Natural killer cell (primary cell): Measurements from ENCODE around the gene KIF3C. TPM values are rescaled to one million over a fixed set of nuclear protein-coding genes. Genes with fewer than 3 reads are reported as not detected.

ENCODE experiments used
- ATAC-seq, 3 donors: fragments of 150-1000 bp in 2 of 3; fragments of 200-7000 bp in 1 of 3; cut with Tn5 transposase; 1 replicate in 1 of 3; 2 replicates in 2 of 3; pipeline ENCODE4 v1.10.0; 2021; ENCODE audit warnings: mild to moderate bottlenecking in 2 of 3, moderate library complexity in 2 of 3
- DNase-seq, 2 donors: peaks; one replicate each; pipeline versions ENCODE4 v3.0.0 to v3.0.0-alpha.2; 2013 to 2021; ENCODE audit warnings: mixed read lengths in 1 of 2
- H3K27ac ChIP-seq: one replicate; pipeline ENCODE4 v1.5.1; 2013; ENCODE audit warnings: mild to moderate bottlenecking, low read length
- H3K27me3 ChIP-seq: one replicate; pipeline ENCODE4 v1.6.1; 2013; ENCODE audit warnings: low read length; ENCODE audit not compliant: control insufficient read depth, insufficient read depth
- H3K36me3 ChIP-seq: one replicate; pipeline ENCODE4 v1.6.1; 2013; ENCODE audit warnings: low read length; ENCODE audit not compliant: control insufficient read depth, insufficient read depth
- H3K4me1 ChIP-seq: one replicate; pipeline ENCODE4 v1.6.1; 2013; ENCODE audit warnings: low read length; ENCODE audit not compliant: control insufficient read depth, insufficient read depth
- H3K4me3 ChIP-seq: one replicate; pipeline ENCODE4 v1.5.1; 2013; ENCODE audit warnings: low read length
- H3K9me3 ChIP-seq: one replicate; pipeline ENCODE4 v1.6.1; 2013; ENCODE audit warnings: low read length; ENCODE audit not compliant: control insufficient read depth, insufficient read depth
- H3K27ac Mint-ChIP-seq, 2 donors: one replicate each; pipeline ENCODE4 v1.8.0; 2022; ENCODE audit warnings: mild to moderate bottlenecking in 2 of 2, mixed read lengths in 2 of 2, moderate library complexity in 1 of 2
- H3K27me3 Mint-ChIP-seq, 2 donors: one replicate each; pipeline ENCODE4 v1.8.0; 2022; ENCODE audit warnings: low read depth in 2 of 2, mixed read lengths in 2 of 2
- H3K36me3 Mint-ChIP-seq: one replicate; pipeline ENCODE4 v1.8.0; 2022; ENCODE audit warnings: mixed read lengths
- H3K4me1 Mint-ChIP-seq, 2 donors: one replicate each; pipeline ENCODE4 v1.8.0; 2022; ENCODE audit warnings: mixed read lengths in 2 of 2
- H3K4me3 Mint-ChIP-seq: one replicate; pipeline ENCODE4 v1.8.0; 2022; ENCODE audit warnings: mild to moderate bottlenecking, moderate library complexity, mixed read lengths
- H3K9me3 Mint-ChIP-seq, 2 donors: one replicate each; pipeline ENCODE4 v1.8.0; 2022; ENCODE audit warnings: mixed read lengths in 2 of 2
- CTCF ChIP-seq: fragments of 200-600 bp; IDR thresholded peaks from one replicate; pipeline ENCODE4 v1.8.0; 2022; ENCODE audit warnings: antibody characterized with exemption
- WGBS: methylation state at CpG from one replicate; pipeline ENCODE4 v1.1.7; 2013; ENCODE audit warnings: missing lambda C conversion rate; ENCODE audit not compliant: insufficient coverage; 5-methylcytosine and 5-hydroxymethylcytosine counted together
- intact Hi-C: fragments of 100-400 bp; cut with micrococcal nuclease; formaldehyde crosslinking; loops from one replicate; pipeline ENCODE4 v1.14.2; 2022
- total RNA-seq, 4 donors: library from RNA; stranded (reverse); fragments of 120-200 nt in 1 of 4; gene quantifications; one replicate each; pipeline versions ENCODE4 v1.2.3 to v1.2.4, GENCODE V29; 2013 to 2022

KIF3C gene
- total RNA-seq, 3 donors from 2014 or later (not counting 1 experiment from before 2014, with no cell fraction given): 4.4 to 6.8 (median 5.1) TPM

- Histone ChIP-seq H3K36me3 (no peaks in the 10 kb centered on the region), H3K27me3 (no peaks in the 10 kb centered on the region), H3K4me3 (no peak overlapping the region), H3K9me3 (no peaks in the 10 kb centered on the region), H3K4me1 (no peaks in the 10 kb centered on the region), H3K27ac (no peak overlapping the region)
- Mint-ChIP-seq H3K4me1 (no peaks in the 10 kb centered on the region), H3K4me3 (no peak overlapping the region), H3K27me3 (no peaks in the 10 kb centered on the region), H3K9me3 (no peaks in the 10 kb centered on the region), H3K27ac (no peak overlapping the region), H3K36me3 (no peaks in the 10 kb centered on the region)
- ATAC-seq (no peak), DNase-seq (no peak)
- 95% methylated on average over 6 of the region's 6 CpGs for WGBS
- no peak for TF ChIP-seq CTCF
- intact Hi-C loops: no loop called here
Measured at GRCh38 chr2:25938345-25938744, 44.0 kb downstream of the KIF3C start.

GRCh38 chr2:25936889-25937545, 45.3 kb downstream of the KIF3C start:
- WGBS: 87% methylated on average over 7 of the region's 7 CpGs
- no peaks in the 10 kb centered on the region for H3K27me3 ChIP-seq
- no peaks in the 10 kb centered on the region for H3K4me1 Mint-ChIP-seq
- intact Hi-C loops: no loop called here
- H3K4me3 Mint-ChIP-seq: no peak overlapping the region
- DNase-seq (no peak), ATAC-seq (no peak)
- no peak overlapping the region for H3K27ac Mint-ChIP-seq
- H3K9me3 ChIP-seq: no peaks in the 10 kb centered on the region
- no peak overlapping the region for H3K4me3 ChIP-seq
- no peaks in the 10 kb centered on the region for H3K4me1 ChIP-seq
- no peaks in the 10 kb centered on the region for H3K9me3 Mint-ChIP-seq
- no peak for TF ChIP-seq CTCF
- no peaks in the 10 kb centered on the region for H3K27me3 Mint-ChIP-seq
- H3K27ac ChIP-seq: no peak overlapping the region
- H3K36me3 Mint-ChIP-seq: no peaks in the 10 kb centered on the region
- no peaks in the 10 kb centered on the region for H3K36me3 ChIP-seq

GRCh38 chr2:25933622-25934021, 48.7 kb downstream of the KIF3C start:
- Mint-ChIP-seq H3K4me1 (no peaks in the 10 kb centered on the region), H3K9me3 (no peaks in the 10 kb centered on the region), H3K27me3 (no peaks in the 10 kb centered on the region), H3K27ac (no peak overlapping the region), H3K4me3 (no peak overlapping the region), H3K36me3 (no peaks in the 10 kb centered on the region)
- WGBS: 80% methylated on average over 1 of the region's 2 CpGs
- no peaks in the 10 kb centered on the region for H3K9me3 ChIP-seq
- ATAC-seq: no peak
- H3K27ac ChIP-seq: no peak overlapping the region
- no peaks in the 10 kb centered on the region for H3K36me3 ChIP-seq
- TF ChIP-seq CTCF: no peak
- H3K4me1 ChIP-seq: no peaks in the 10 kb centered on the region
- no peaks in the 10 kb centered on the region for H3K27me3 ChIP-seq
- H3K4me3 ChIP-seq: no peak overlapping the region
- DNase-seq: no peak
- intact Hi-C loops: no loop called here
